AML-193 (cell line): ENCODE data around the gene DCBLD1.
A peak's percentile ranks its signal among the peaks of the same experiment; 100 is the strongest.
"Not testable (repeated sequence)": the region's sequence is repeated elsewhere in the genome, so short reads cannot be mapped to it uniquely, and the experiment has no call there.

Experiments used
- DNase-seq, 2 experiments: peaks; one replicate each; lab custom pipeline; 2025; lab: John Stamatoyannopoulos, UW

The DCBLD1 gene

GRCh38 chr6:117482240-117483003 is at the start of gene DCBLD1:
TSS of gene DCBLD1 (plus strand) at chr6:117482674. CDS start at chr6:117482782, 108 bp downstream.
- DNase-seq = peak; percentile 80 to 82

DNA sequence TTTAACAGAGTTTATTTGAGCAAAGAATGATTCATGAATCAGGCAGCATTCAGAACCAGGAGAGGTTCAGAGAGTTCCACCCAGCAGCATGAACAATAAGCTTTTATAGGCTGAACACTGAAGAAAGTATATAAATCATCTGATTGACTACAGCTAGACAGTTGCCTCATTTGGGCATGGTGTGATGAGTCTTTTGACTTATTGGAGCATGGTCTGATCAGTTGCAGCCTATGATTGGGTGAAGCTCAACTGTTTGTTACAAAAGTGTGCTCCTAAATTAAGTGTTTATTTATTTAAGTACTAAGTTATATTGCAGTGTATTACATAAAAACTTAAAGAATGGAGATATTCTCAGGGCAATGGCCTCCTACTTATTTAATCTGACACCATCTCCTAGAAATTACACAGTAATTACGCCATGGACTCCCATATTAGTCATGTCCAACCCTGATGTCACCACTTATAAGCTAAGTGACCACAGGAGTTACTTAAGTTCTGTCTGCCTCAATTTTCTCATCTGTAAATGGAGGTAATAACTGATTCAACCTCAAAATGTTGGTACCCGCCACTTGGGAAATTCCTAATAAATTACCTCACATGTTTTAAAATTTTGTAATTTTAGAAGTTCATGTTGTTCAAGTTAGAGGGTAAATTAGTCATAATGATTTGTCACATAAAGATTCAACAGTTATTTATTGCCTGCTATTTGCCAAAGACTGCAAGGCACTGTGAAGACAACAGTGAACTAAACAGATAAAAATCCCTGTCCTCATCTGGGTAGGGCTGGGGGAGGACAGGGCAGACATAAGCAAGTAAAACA is 41.6 kb upstream of the DCBLD1 start:
- DNase-seq = peak; percentile 41 to 64

DNA sequence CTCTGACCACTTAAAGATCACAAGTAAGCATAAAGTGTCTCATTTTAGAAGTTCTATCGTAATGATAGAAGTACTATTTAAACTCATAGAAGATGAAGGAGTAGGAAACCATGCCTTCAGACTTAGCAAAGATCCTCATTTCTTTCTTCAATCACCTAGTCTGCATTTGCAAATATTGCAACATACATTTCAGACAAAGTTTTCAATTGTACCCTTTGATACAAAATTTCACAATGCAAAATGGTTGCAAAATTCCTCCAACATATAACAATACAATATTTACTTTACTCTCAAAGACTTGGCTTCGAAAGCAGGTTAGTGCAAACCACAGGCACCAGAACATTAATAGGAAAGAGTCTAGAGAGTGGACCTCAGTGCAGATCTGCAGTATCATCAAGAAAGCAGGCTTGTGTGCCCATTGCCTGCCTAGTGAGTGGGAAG is 40.6 kb upstream of the DCBLD1 start:
- DNase-seq = peak; percentile 75 to 79

DNA sequence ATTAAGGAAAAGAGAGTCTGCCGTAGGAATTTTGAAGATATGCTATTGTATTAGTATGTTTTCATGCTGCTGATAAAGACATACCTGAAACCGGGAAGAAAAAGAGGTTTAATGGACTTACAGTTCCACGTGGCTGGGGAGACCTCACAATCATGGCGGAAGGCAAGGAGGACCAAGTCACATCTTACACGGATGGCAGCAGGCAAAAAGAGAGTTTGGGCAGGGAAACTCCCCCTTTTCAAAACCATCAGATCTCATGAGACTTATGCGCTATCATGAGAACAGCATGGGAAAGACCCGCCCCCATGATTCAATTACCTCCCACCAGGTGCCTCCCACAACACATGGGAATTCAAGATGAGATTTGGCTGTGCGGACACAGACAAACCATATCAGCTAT is 40.2 kb upstream of the DCBLD1 start:
- DNase-seq = not testable (repeated sequence)

- no peak for DNase-seq
These were observed 37.9 kb upstream of the DCBLD1 start for GRCh38 chr6:117444600-117444999.

- DNase-seq = no peak
These were observed 35.6 kb upstream of the DCBLD1 start for GRCh38 chr6:117446861-117447260.

DNA sequence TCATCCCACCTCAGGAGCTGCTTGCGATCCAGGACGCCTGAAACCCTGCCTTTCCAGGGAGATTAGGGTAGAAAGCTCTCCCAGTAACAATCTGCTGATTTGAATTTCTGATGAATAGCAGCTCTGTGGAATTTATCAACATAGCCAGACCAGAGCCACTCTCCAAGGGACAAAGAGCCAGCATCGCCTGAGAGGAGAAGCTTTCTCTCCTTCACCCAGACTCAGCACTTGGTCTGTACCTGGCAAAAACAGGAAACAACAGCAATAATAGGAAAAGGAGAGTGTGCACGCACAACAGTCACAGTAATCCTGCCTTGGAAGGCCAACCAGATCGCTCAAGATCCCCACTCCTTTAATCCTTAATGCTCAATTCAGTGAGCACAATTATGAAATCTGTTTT is 34.5 kb upstream of the DCBLD1 start:
- DNase-seq = no peak

- no peak for DNase-seq
These were observed 33.6 kb upstream of the DCBLD1 start for GRCh38 chr6:117448732-117449485.

- peak; percentile 70 for DNase-seq
These were observed 32.7 kb upstream of the DCBLD1 start for GRCh38 chr6:117449549-117450439.

DNA sequence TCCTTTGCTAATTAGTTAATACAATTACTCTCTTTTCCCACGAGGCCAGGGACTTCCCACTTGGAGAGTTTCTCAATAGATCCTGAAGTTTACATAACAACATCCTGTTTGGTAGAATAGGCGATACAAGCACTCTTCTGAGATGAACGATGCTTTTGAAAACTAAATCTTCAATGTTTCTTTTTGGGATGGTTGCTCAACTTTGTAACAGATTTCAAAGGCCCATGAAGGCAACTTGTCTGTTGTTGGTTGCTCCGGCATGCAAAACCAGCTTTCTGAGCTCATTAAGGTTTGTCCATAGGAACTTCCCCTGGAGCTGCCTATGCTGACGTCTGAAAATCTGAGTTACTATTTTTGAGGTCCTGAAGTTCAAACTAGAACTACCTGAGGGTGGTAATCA is 30.8 kb upstream of the DCBLD1 start:
- DNase-seq = no peak

GRCh38 chr6:117456250-117456649 is 26.2 kb upstream of the DCBLD1 start:
- DNase-seq = no peak

GRCh38 chr6:117456998-117457397 is 25.5 kb upstream of the DCBLD1 start:
- DNase-seq = no peak

DNA sequence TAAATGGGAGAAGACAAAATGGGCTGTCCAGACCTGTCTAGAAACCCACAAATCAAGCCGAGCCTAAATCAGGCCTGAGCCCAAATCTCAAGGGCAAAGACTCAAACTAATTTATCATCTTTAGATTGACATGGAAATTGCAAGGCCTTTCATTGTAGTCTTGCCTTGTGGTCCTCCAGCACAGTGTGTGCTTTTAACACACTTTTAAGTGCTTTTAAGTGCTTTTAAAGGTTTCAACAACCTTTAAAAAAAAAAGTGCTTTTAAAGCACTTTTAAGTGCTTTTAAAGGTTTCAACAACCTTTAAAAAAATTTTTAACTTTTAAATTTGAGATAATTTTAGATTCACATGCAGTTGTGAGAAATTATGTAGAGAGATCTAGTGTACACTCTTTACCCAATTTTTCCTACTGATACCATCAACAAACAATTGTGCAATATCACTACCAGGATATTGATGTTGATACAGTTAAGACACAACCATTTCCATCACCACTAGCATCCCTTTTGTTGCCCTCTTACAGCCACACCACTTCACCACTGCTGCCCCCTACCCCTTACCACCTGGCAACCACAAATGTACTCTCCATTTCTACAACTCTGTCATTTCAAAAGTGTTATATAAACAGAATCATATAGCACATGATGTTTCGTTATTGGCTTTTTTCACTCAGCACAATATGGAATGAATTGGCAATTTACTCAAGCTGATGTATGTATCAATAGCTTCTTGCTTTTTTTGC is 23.1 kb upstream of the DCBLD1 start:
- DNase-seq = no peak

DNA sequence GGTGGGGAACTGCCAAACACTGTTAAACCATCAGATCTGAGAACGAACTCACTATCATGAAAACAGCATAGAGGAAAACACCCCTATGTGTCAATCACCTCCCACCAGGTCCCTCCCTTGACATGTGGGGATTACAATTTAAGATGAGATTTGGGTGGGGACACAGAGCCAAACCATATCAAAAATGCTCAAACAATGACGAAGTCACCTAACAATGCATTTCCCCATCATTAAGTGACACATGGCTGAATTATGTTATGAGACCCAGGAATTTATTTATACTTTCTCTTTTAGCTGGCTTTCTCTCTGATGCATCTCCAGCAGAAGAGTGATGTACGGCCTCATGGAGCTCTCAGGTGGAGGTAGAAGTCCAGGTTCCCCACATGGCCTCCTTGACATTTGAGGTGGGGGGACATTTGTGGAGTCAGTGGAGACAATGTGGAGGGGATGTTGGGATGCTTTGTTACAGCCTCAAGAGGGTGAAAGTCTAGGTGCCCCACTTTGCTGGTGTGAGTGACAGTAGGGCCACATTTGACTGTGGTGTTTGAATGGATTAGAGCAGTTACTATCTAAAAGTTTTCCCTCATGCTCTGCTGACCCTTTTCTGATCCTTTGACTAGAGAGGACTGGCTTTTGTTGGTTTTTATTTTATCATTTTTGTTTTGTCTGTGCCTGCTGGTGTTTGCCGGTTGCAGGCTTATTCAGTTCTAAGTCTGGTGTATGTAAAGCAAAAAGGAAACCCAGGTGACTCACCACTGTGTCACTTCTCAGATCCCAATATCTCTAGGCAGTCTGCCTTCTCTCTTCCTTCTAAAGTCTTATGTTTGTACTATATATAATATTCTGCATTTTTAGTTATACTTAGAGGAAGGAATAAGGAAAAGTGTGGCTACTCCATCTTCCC is 18.5 kb upstream of the DCBLD1 start:
- no peak for DNase-seq

GRCh38 chr6:117464700-117465099 is 17.8 kb upstream of the DCBLD1 start:
- no peak for DNase-seq

DNA sequence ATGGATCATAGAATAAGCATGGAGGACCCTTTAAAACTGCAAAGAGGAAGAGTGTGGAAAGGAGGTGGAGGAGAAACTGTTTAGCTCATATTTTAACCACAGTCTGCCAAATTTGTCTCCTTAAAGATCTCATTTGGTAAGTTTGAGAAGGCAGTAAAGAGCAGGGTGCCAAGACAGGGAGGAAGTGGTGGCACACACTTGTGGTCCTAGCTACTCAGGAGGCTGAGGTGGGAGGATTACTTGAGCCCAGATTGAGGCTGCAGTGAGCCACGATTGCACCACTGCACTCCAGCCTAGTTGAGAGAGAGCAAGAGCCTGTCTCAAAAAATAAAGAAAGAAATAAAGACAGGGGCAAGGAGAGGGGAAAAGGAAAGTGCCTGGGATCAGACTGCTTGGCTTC is 16.8 kb upstream of the DCBLD1 start:
- DNase-seq = no peak

DNA sequence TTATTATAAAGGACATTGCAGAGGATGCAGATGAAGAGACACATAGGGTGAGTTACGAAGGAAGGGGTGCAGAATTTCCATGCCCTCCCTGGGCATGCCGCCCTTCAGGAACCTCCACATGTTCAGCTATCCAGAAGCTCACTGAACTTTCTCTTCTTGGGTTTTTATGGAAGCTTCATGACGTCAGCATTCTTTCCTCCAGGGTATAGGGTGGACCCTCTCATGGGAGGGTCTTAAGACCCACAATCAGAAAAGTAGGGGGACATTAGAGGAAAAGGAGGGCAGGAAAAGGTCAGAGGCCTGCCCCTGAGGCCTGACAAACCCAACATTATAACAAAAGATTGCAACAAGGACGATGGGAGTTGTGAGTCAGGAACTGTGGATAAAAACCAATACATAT is 14.6 kb upstream of the DCBLD1 start:
- DNase-seq = no peak

DNA sequence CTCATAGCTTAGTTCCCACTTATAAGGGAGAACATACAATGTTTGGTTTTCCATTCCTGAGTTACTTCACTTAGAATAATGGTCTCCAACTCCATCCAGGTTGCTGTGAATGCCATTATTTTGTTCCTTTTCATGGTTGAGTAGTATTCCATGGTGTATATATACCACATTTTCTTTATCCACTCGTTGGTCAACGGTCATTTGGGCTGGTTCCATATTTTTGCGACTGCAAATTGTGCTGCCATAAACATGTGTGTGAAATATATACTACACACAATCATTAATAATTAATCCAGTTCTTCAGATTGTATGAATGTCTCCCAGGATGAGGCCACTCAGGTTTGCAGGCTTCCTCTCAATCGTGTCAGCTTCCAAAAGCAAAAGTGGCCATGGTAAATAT is 13.9 kb upstream of the DCBLD1 start:
- not testable (repeated sequence) for DNase-seq

- DNase-seq = peak in 1 of 2 experiments; percentile 9
These were observed 13.1 kb upstream of the DCBLD1 start for GRCh38 chr6:117469356-117469755.

- DNase-seq = no peak
These were observed 12.7 kb upstream of the DCBLD1 start for GRCh38 chr6:117469791-117470190.
